ENCODE data around the gene PROSER3.

PROSER3 gene

DNA sequence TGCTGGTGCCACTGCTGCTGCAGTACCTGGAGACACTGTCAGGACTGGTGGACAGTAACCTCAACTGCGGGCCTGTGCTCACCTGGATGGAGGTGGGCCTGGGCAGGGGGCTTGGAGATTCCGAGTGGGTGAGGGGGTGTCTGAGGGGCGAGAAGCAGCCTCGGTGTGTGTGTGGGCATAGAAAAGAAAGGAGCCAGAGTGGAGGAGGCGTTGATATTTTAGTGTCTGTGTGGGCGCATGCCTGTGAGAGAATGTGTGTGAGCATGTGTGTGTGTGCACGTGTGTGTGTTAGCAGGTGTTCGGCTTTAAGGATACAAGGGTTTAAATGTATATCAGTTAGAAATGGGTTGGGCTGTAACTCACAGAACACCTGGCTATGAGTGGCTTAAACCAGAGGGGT lies 21.1 kb downstream of the PROSER3 start:
- DNase-seq: no peak

DNA sequence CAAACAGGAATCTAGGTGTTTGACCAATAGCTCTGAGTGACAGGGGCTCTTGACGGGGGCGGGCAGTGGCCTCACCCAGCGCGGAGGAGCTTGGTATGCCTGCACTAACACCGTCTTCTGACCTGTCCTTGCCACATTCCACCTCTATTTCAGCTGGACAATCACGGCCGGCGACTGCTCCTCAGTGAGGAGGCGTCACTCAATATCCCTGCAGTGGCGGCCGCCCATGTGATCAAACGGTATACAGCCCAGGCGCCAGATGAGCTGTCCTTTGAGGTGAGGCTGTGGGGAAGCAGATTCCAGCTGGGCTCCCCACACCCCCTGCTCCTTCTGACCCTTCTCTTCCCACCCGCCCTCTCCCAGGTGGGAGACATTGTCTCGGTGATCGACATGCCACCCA lies 22.1 kb downstream of the PROSER3 start:
- DNase-seq: no peak

DNA sequence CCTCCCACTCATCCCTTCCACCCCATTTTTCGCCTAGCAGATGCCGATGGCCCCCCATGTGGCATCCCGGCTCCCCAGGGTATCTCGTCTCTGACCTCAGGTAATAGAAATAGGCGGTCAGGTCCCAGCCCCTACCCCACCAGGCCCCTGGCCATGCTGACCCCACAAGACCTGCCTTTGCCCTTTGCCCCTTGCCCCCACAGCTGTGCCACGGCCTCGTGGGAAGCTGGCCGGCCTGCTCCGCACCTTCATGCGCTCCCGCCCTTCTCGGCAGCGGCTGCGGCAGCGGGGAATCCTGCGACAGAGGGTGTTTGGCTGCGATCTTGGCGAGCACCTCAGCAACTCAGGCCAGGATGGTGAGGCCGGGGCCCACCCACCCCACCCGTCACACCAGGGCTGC lies 22.7 kb downstream of the PROSER3 start:
- DNase-seq: no peak

DNA sequence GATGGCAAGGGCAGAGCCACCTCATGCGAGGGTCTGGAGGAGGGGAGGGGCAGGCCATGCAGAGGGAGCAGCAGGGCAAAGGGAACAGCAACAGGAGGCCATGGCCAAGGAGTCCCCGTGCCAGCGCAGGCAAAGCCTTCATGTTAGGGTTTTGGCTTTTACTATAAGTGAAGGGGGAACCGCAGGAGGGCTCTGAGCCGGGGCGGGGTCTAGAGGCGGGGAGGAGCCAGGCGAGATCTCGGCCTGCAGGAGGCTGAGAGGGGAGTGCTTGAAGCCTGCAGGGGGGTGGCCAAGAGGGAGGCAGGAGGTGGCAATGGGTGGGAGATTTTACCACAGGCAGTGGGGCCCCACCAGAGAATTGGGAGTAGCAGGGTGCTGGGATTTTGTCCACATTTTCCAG lies 23.7 kb downstream of the PROSER3 start:
- DNase-seq: no peak

DNA sequence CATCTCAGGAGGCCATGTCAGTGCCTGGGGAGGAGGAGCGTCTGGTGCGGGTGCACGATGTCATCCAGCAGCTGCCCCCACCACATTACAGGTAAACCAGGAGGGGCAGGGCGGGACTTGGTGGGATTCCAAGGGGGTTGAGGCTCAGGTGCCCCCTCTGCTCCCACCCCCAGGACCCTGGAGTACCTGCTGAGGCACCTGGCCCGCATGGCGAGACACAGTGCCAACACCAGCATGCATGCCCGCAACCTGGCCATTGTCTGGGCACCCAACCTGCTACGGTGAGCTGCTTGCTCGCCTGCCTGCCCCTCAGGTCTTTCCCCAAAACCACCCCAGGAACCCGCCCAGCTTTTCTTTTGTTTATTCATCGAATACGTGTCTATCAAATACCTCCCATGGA lies 24.6 kb downstream of the PROSER3 start:
- DNase-seq: no peak

DNA sequence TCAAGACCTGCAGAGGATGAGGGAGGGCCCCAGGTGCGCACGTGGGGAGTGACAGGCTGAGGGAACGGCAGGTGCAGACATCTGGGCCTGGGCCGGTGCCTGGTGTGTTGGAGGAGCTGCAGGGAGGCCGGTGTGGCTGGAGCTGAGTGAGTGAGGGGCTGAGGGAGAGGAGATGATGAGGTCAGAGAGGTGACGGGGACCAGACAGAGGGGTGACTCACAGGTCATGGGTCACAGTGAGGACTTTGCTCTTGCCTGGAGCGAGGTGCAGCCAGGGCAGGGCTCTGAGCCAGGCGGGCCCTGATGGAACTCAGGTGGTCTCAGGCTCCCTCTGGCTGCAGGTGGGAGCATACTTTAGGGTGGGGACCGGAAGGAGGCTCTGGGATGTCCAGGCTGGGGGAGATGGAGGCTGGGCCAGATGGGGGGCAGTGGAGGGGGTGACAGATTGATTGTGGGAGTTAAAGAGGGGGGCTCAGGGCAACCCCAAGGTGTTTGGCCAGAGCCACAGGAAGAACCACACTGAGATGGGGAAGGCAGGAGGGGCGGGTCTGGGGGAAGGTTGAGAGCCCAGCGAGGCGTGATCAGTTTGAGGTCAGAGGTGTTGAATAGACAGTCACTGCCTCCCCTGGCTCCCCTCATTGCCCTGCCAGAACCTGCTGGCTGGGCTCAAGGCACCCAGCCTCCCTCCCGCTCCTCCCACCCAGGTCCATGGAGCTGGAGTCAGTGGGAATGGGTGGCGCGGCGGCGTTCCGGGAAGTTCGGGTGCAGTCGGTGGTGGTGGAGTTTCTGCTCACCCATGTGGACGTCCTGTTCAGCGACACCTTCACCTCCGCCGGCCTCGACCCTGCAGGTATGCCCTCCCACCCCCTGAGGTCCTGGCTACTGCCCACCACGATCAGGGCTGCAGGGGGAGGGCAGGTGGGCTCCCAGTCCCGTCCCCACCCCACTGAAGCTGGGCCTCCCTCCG lies 25.8 kb downstream of the PROSER3 start:
- no peak for DNase-seq

DNA sequence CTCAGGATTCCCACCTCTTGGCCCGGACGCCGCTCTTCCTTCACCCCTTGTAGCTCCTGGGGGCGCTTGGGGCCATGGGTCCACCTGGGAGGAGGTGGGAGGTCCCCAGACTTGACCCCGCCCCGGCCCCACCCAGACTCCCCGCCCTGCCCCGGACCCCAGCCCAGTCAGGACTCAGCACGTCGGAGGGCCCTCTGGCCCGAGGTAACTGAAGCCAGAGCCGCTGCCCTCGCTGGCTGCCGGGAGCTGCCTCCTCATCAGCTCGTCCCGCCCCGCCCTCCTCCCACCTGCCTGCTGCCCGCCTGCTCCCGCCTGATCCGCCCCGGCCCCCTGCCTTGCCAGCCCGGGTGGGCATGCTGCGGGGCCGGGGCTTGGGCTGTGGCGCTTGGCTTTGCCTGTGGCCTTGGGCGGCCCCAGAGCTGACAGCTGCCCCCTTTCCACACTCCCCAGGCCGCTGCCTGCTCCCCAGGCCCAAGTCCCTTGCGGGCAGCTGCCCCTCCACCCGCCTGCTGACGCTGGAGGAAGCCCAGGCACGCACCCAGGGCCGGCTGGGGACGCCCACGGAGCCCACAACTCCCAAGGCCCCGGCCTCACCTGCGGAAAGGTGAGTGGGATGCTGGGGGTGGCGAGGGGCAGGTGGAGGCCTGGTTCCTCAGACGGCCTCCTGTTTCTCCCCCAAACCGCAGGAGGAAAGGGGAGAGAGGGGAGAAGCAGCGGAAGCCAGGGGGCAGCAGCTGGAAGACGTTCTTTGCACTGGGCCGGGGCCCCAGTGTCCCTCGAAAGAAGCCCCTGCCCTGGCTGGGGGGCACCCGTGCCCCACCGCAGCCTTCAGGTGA lies 26.7 kb downstream of the PROSER3 start:
- no peak for DNase-seq

DNA sequence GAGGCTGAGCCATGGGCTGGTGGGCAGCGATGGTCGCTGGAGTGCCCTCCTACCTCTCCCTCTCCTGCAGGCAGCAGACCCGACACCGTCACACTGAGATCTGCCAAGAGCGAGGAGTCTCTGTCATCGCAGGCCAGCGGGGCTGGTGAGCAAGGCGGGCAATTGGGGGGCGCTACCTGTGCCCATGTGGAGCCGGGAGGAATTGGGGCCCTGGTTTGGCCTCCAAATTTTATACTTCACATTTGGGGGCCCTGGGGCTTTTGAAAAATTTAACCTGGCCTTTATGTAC lies 27.3 kb downstream of the PROSER3 start:
- DNase-seq: no peak

DNA sequence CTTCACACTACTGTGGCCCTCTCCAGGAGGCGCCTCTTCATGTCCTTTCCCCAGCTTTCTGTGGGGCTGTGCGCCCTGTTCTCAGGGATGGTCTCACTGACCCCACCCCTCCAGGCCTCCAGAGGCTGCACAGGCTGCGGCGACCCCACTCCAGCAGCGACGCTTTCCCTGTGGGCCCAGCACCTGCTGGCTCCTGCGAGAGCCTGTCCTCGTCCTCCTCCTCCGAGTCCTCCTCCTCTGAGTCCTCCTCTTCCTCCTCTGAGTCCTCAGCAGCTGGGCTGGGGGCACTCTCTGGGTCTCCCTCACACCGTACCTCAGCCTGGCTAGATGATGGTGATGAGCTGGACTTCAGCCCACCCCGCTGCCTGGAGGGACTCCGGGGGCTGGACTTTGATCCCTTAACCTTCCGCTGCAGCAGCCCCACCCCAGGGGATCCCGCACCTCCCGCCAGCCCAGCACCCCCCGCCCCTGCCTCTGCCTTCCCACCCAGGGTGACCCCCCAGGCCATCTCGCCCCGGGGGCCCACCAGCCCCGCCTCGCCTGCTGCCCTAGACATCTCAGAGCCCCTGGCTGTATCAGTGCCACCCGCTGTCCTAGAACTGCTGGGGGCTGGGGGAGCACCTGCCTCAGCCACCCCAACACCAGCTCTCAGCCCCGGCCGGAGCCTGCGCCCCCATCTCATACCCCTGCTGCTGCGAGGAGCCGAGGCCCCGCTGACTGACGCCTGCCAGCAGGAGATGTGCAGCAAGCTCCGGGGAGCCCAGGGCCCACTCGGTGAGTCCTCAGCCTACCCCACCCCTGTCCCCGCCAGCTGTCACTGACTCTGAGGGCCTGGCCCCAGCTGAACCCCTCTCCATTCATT lies 28.6 kb downstream of the PROSER3 start:
- no peak for DNase-seq

DNA sequence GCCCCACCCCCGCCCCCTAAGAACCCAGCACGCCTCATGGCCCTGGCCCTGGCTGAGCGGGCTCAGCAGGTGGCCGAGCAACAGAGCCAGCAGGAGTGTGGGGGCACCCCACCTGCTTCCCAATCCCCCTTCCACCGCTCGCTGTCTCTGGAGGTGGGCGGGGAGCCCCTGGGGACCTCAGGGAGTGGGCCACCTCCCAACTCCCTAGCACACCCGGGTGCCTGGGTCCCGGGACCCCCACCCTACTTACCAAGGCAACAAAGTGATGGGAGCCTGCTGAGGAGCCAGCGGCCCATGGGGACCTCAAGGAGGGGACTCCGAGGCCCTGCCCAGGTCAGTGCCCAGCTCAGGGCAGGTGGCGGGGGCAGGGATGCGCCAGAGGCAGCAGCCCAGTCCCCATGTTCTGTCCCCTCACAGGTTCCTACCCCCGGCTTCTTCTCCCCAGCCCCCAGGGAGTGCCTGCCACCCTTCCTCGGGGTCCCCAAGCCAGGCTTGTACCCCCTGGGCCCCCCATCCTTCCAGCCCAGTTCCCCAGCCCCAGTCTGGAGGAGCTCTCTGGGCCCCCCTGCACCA lies 29.3 kb downstream of the PROSER3 start:
- DNase-seq: no peak

DNA sequence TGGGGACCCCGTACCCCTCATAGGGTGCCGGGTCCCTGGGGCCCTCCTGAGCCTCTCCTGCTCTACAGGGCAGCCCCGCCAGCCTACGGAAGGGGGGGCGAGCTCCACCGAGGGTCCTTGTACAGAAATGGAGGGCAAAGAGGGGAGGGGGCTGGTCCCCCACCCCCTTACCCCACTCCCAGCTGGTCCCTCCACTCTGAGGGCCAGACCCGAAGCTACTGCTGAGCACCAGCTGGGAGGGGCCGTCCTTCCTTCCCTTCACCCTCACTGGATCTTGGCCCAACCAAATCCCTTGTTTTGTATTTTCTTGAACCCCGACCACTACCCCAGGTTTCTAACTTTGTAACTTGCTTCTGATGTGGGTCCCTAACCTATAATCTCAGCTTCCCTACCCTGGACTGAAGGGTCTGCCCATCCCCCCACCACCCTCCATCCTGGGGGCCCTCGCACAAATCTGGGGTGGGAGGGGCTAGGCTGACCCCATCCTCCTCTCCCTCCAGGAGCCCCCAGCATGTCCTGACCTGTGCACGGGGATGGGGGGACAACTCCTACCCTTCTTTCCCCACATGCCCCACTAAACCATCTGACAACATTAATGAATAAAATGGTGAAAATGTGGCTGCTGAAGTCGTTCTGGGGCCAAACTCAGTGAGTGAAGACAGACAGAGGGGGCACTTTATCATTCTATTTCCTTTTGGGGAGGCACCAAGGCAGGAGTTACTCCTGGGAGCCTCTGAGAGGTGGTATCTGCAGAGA lies 30.4 kb downstream of the PROSER3 start:
- no peak for DNase-seq

DNA sequence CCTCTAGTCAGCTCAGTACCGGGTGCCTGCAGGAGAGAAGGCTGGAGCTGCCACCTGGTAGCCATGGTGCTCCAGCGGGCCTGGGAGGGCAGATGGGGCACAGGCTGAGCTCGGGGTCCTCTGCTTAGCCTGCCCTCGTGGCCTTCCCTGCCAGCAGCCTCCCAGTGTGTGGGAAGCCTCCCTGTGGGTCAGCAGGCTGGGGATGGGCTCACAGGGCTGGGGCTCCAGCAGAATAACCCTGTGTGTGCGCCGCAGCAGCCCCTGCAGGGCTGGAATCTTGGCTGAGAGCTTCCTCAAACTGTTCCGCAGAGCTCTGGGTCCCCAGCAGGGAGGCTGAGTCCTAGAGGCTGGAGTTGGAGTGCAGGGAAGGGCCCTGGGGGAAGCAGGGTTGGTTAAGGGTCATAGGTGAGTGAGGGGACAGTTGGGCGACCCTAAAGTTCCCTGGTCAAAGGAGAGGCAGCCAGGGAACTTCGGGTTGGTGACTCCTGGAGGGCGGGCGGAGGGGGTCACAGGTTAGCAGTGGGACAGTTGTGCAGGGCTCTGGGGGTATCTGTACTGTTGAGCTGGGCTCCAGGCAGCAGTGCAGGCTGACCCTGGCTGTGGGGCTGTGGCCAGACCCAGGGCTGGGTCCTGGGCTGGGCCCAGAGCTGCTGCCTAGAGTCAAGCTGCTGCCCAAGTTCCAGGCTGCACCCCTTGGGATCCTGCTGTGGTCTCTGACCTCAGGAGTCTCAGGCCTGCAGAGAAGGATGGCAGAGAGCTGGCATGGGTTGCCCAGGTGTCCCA lies 31.4 kb downstream of the PROSER3 start:
- no peak for DNase-seq

DNA sequence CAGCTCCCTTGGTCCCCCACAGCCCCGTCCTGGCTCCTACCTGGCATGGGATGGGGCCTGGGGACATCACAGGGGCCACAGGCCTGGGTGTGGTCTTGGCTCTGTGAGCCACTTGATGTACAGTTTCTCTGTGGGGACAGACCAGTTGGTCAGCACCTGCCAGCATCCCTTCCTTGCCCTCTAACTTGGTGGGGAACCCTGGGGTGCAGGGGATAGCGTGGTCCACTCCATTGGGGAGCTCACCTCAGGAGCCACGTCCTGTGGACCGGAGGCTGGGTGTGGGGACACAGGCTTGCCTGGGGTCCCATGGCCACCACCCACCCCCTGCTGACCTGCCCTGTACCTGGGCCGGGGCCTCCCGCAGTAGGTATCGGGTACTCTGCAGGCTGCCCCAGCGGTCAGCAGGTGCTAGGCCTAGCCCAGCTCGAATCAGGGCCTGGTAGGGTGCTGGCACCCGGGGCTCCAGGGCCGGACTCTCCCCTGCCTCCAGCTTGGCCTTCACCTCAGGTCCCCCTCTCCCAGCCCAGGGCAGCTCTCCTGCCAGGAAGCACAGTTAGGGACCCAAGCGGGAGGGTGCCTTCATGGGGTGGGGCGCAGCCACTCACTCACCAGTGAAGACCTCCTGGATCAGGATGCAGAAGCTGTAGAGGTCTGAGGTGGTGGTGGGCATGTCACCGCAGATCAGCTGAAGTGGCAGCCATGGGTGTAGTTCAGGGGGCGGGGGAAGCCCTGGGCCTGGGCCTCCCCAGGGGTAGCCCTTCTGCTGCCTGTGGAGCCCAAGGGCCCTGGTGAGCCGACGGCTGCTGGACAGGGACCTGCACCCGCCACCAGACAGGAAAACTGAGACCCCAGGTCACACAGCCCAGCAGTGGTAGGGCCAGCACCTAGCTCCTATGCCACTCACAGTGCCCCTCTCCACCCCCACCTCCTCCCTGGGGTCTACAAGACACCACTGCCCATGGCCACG lies 32.3 kb downstream of the PROSER3 start:
- no peak for DNase-seq

DNA sequence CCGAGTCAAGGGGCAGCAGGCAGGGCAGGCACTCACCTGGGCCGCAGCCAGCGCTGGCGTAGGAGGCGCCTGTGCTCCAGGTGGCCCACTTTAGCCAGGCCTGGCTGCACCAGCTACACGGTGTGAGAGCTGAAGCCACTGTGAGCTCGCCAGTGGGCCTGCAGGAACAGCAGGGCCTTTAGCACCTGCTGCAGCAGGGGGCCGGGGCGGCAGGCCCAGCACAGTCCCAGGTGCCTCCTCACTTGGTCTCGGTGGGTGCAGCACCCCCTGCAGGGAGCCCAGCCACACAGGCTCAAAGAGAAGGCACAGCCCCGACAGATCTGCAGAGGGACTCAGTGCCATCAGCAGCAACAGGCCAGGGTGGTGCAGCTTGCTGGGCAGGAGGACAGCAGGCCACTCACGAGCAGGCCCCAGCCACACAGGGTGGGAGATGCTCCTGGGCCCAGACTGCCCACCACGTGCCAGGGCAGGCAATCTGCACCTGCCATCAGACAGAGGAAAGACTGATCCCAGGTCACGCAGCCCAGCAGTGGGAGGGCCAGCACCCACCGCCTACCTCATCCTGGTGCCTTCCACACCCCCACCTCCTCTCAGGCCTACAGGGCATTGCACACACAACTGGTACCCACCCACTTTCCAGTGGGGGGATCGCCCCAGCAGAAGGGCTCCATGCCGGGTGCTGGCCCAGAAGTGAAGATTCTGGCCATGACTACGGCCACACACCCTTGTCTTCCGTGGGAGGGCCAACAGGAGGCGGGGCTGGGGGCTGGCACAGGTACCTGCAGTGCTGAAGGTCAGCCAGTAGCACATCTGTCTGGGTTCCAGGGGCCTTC lies 33.2 kb downstream of the PROSER3 start:
- DNase-seq: no peak

DNA sequence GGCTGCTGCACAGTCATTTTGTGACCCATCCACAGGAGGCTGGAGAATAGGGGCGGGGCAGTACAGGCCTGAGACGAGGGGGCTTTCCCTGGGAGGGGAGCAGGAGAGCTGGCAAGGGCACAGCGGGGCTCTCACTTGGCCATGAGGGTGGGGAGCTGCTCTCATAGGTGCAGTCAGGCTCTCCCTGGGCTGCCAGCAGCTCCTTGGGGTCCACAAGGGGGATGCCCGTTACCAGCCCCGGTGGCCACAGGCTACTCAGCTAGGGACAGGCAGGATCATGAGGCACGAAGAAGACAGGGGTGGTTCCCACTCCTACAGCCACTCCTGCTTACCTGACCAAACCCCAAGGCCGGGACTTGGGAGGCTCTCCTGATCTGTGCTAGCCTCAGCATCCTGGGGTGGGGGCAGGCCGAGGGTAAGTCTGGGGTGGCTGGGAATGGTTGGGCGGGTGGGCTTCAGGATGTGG lies 33.9 kb downstream of the PROSER3 start:
- DNase-seq: no peak

DNA sequence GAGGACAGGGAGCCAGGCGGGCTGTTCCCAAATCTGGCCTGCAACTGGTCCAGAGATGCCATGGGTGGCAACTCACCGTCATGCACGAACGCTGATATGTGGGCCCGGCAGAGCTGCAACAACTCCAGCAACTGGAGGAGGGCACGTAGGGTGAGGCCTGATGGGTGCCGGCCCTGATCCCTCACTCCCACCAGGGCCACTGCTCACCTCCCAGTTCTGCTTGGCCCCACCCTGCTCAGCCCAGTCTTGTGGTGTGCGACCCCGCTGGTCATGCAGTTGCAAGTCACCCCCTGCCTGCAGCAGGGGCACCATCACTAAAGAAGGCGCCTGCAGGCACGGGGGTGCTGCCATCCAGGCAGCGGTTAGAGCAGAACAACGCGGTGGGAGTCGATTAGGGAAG lies 34.3 kb downstream of the PROSER3 start:
- DNase-seq: no peak

DNA sequence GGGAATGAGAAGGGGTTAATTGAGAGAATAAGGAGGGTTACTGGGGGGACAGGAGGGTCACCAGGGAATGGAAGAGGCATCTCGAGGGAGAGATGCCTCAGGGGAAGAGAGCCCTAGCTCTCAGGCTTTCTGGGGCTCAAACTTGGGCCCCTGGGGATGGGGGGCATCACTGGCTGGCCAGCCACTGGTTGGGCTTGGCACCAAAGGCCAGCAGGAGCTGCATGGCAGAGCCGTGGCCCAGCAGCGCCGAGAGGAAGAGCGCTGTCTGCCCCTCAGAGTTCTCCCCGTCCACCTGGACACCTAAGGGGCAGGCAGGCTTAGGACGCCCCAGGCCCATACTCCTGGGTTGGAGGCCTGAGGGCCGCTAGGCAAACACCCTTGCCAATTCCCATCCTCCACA lies 34.9 kb downstream of the PROSER3 start:
- DNase-seq: no peak

DNA sequence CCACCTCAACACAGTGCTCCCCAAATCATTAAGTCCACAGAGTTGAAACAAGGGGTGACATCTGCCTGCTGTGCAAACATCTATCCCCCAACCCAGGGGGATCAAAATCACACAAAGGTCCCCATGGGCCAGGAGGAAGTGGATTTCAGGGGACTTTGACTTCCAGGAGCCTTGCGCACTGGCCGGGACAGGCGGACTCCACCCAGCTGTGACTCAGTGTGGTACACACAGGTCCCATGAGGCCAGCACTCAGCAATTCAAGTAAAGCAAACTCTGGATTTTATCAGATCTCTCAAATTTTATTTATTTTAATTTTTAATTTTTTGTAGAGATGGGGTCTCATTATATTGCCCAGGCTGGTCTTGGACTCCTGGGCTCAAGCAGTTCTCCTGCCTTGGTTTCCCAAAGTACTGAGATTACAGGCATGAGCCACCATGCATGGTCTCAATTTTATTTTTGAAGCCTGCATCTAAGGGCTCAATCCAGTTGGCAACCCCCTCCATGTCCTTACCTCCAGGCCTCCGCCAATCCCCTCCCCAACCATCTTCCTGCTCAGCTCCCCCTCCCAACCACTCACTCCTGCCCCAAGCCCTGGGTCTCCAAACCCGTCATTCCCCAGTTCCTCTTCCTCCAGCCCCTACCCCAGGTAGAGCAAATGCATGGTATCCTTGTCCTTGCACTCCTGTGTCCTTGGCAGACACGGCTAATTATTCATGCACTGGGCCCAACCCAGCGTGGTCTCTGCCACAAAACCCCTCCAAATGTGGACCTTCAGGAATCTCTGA lies 35.6 kb downstream of the PROSER3 start:
- no peak for DNase-seq
